NCI-H2107 treated with DMSO at 0.1 percent for 48 hours (cell line): Measurements from ENCODE around the gene MEIS1.

Source experiments
- DNase-seq: peaks from one replicate; lab custom pipeline; 2025; ENCODE audit not compliant: unreplicated experiment; lab: John Stamatoyannopoulos, UW

Gene MEIS1

GRCh38 chr2:66578054-66578686 lies 143.2 kb downstream of the MEIS1 start:
- no peak for DNase-seq

- DNase-seq = no peak
These were observed 143.8 kb downstream of the MEIS1 start for GRCh38 chr2:66578687-66579106.

GRCh38 chr2:66579186-66580126 lies 144.5 kb downstream of the MEIS1 start:
- no peak for DNase-seq

GRCh38 chr2:66580166-66581049 lies 145.5 kb downstream of the MEIS1 start:
- DNase-seq = no peak

GRCh38 chr2:66581339-66582103 lies 146.6 kb downstream of the MEIS1 start:
- DNase-seq = no peak

GRCh38 chr2:66582104-66582986 lies 147.4 kb downstream of the MEIS1 start:
- DNase-seq = no peak

- no peak for DNase-seq
These were observed 148.3 kb downstream of the MEIS1 start for GRCh38 chr2:66582987-66583880.

GRCh38 chr2:66583881-66584280 lies 149.0 kb downstream of the MEIS1 start:
- no peak for DNase-seq

- DNase-seq = no peak
These were observed 150.7 kb downstream of the MEIS1 start for GRCh38 chr2:66585587-66585986.

- DNase-seq = no peak
These were observed 152.3 kb downstream of the MEIS1 start for GRCh38 chr2:66587216-66587615.

- DNase-seq = no peak
These were observed 159.1 kb downstream of the MEIS1 start for GRCh38 chr2:66594001-66594400.

- DNase-seq = no peak
These were observed 160.6 kb downstream of the MEIS1 start for GRCh38 chr2:66595556-66595955.

- no peak for DNase-seq
These were observed 161.3 kb downstream of the MEIS1 start for GRCh38 chr2:66596256-66596655.

GRCh38 chr2:66601624-66602023 lies 166.7 kb downstream of the MEIS1 start:
- DNase-seq = no peak

- no peak for DNase-seq
These were observed 167.4 kb downstream of the MEIS1 start for GRCh38 chr2:66602341-66602740.

- no peak for DNase-seq
These were observed 169.4 kb downstream of the MEIS1 start for GRCh38 chr2:66604326-66604725.

GRCh38 chr2:66604976-66605375 lies 170.1 kb downstream of the MEIS1 start:
- DNase-seq = no peak

- no peak for DNase-seq
These were observed 172.2 kb downstream of the MEIS1 start for GRCh38 chr2:66607152-66607551.
